Left ventricle myocardium superior (tissue), 1 donor: Measurements from ENCODE around the gene CDKAL1. TPM values are rescaled to one million over a fixed set of nuclear protein-coding genes. Genes with fewer than 3 reads are reported as not detected.

Source experiments
- ATAC-seq: fragments of 200-7000 bp; cut with Tn5 transposase; one replicate; pipeline ENCODE4 v1.9.1; 2020; ENCODE audit warnings: mild to moderate bottlenecking, moderate library complexity
- DNase-seq: peaks from one replicate; pipeline ENCODE4 v3.0.0-alpha.2; 2020
- intact Hi-C: fragments of 100-400 bp; cut with micrococcal nuclease; formaldehyde crosslinking; loops from one replicate; pipeline ENCODE4 v1.11.0; 2022
- total RNA-seq: library from RNA; stranded (reverse); fragmentation: NEBNext Ultra II Directional; extraction: Animal tissue kit (Norgen Biotek cat#: 25700); gene quantifications from one replicate; pipeline ENCODE4 v1.2.1, GENCODE V29; 2021
- donor health status: DM: no; HTN: yes; CAD: no; lungs with severe emphysema.

Gene CDKAL1
- total RNA-seq, 1 donor from 2014 or later, result 9.9 TPM

DNA sequence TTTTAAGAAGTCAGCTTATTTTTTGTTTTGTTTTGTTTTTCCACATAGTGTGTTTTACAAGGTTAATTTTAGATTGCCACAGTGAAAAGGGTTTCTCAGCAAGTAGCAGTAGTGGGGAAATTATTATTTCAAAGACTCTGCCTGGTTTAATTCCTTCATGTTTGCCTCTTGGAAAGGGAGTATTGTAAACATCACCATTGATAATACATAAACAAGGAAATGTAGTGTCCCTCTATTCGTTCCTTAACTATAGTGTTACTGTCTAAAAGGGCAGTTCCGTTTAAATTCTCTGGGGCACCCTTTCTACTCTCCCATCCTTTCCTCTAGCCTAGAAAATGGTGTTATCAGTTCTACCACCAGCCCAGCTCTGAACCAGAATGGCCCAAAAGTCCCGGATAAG is 668.3 kb downstream of the CDKAL1 start:
- intact Hi-C loops, result no loop called here
- no peak for ATAC-seq
- DNase-seq, result no peak

DNA sequence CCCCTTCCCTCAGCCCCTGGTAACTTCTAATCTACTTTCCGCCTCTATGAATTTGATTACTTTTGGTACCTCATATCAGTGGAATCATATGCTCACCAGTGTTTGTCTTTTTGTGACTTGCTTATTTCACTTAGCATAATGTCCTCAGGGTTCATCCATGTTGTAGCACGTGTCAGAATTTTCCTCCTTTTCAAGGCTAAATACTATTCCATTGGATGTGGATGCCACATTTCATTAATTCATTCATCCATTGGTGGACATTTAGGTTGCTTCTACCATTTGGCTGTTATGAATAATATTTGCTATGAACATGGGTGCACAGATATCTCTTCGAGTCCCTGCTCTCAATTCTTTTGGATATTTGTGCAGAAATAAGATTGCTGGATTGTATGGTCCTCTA is 670.7 kb downstream of the CDKAL1 start:
- ATAC-seq (no peak), DNase-seq (no peak)
- intact Hi-C loops, result no loop called here

DNA sequence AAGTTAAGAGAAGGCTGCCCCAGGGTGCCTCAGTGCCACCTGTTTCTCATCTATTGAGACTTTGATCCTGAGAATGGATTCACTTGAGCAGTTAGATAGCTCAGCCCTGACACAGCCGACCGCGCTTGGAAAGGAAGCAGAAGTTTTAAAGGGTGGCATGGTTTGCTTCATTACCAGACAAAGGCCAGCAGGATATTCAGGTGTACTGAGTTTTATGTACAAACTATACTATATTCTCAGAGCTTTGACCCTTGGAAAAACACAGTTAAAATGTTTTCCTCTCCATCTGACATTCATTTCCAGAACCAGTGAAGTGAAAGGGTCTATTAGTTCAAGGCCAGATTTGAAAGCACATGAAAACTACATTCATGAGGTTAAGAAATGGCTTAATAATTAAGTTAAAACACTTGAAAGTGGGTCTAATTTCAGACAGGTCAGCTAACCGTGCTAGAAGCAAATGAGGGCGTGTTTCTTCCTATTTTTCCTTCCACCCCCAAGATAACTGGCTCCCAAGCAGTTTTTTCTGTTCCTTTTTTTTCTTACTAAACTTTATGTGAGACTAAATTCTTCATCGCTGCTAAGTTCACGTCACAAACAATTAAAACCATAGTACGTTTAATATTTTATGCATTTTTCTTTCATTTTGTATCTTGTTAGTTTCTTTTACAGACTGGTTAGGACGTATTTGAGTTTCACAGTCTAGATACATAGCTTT is 674.0 kb downstream of the CDKAL1 start:
- intact Hi-C loops, result no loop called here
- ATAC-seq, result no peak

DNA sequence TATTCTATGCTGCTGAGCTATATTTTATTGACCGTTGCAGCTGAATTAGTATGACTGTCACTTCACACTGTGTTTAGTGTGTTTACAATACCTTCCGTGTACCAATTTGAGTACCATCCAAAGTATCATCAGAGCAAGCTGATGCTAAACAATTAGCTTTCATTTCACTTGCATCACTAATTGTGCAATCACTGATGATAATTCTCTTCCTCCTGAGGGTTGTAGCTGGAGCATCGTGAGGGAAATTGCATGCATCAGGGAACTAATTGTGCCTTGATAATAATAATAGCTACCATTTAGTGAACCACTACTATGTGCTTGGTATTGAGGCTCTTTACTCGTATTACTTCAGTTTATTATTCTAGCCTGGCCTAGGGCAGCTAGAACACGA is 674.5 kb downstream of the CDKAL1 start:
- DNase-seq (no peak), ATAC-seq (no peak)
- intact Hi-C loops, result no loop called here

More for the DNA sequence above, 674.0 kb downstream of the CDKAL1 start:
- no peak for DNase-seq

DNA sequence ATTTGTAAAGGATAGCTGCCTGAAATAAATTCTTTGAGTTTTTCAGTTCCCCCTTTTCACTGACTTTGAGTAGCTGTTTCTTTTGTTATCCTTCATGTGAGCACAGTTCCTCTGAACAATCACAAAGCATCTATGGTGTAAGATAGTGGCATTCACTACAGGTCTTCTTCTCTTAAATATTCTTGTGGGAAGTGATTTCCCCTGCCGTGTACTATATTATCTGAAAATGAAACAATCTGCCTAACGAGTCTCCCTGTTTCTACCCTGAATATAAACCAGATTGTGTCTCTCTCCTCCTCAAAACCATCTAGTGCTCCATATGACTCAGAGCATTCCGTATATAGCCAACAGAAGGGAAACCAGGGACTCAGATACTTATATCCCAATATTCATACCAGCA is 679.2 kb downstream of the CDKAL1 start:
- intact Hi-C loops, result no loop called here
- no peak for ATAC-seq
- no peak for DNase-seq

DNA sequence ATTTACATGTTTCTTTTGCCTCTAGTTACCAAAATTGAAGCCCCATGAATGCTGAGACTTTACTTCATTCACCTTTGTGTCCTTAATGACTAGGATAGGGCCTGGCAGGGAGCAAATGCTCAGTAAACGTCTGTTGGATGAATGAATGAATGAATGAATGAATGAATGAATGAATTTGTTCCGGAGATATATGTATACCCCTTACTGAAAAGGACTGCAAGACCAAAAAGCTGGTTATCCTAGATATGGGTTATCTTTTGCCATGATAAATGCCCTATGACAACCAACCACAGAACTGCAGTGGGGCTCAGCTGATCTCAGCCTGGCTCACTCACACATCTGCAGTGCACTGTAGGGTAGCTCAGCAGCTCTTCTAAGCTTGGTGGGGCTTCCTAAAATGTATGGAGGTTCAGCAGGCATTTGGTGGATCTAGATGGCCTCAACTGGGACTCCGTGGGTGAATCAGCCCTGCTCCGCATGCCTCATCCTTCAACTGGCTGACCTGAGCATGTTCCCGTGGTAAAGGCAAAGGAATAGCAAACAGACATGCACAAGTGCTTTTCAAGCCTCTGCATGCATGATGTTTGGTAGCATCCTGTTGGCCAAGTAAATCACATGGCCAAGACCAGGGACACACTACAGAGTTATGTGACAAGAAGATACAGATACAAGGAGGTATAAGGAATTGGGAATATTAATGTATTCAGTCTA is 680.6 kb downstream of the CDKAL1 start:
- intact Hi-C loops, result no loop called here
- no peak for ATAC-seq
- DNase-seq, result no peak

DNA sequence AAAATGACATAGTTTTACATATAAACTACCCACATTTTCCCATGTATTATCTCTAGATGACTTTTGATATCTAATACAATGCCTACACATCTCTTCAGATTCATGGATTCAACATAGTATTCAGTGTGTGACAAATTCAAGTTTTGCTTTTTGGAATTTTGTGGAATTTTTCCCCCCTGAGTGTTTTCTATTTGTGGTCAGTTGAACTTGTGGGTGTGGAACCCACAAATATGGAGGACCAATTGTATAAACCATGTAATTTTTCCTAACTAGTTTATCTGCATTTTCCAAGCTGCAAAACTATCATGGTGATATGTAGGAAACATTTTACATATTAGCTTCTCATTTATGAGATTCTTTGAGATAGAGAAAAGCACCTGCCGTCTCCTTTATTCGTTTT is 685.0 kb downstream of the CDKAL1 start:
- intact Hi-C loops, result no loop called here
- DNase-seq, result no peak
- no peak for ATAC-seq

DNA sequence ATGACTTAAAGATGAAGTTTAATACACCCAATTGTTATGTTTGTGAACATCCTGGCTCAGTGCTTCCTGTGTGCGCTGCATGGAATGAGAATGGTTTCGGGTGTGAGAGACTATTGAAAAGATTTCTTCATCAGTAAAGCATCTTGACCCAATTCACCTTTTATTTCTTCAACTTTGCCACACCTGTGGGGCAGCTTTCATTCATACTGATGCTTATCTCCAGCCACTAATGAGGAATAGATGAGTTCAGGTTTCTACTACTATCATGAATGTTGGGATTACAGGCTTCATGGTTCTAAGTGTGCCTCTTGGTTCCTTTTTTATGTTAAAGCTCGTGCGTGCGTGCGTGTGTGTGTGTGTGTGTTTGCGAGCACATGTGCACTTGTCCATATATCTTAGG is 685.6 kb downstream of the CDKAL1 start:
- intact Hi-C loops, result no loop called here
- DNase-seq (no peak), ATAC-seq (no peak)

DNA sequence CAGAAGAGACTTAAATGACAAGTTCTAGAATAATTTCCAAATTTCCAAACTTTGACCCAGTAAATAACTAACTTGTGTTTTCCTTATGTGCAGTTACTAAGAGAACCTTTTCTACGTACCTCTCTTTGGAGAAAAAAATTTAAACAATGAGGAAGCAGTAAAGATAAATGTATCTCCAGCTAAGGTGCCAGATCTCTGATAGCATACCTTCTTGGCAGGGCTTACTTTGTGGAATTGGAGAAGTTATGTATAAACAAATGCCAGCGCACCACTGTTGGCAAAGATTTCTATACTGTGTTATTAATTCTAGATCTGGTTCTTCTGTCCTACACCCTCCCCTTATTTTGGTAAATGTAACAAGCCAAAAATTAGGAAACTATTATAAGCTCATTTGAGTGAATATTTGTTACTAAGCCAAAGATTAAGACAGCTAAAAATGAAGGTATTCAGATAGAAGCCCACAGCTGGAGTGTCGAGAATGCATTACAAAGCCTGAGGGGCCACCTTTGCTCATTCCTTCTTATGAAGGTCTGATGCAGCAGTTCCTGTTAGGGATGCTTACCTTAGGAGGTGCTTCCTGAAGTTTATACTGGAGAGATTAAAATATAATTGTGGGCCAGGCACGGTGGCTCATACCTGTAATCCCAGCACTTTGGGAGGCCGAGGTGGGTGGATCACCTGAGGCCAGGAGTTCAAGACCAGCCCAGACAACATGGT is 686.2 kb downstream of the CDKAL1 start:
- intact Hi-C loops, result no loop called here
- ATAC-seq (no peak), DNase-seq (no peak)

DNA sequence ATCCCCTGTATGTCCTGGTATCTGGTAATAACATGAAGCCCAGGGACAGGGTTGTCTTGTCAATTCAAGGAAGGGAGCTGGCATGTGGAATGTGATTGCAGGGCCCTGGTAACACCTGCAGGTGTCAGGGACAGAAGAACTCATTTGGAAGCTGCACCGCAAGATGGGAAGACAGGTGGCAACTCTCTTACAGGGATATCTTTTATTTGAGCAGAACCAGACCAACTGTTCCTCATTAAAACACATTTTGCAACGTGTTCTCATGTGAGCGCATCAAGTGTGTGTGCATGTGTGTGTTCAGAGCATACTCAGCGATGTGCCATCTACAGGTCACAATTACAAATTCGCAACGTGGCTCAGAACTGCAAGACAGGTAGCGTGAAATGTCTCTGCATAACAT is 688.4 kb downstream of the CDKAL1 start:
- ATAC-seq (no peak), DNase-seq (no peak)
- intact Hi-C loops, result no loop called here

DNA sequence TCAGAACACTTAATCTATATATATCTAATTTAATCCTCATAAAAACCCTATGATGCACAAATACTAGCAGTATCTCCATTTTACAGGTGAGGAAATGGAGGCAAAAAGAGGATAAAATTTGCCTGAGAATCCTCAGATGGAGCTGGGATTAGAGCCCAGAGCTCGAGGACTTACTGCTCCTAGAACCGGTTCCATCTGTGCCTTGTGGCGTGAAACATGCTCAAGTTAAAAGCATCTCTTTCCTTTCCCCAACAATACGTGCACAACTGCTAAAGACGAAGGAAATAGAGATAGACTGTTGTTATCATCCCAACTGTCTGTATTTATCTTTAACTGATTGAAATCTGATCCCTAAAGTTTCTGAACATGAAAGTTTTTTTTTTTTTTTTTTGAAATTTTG is 691.7 kb downstream of the CDKAL1 start:
- no peak for DNase-seq

DNA sequence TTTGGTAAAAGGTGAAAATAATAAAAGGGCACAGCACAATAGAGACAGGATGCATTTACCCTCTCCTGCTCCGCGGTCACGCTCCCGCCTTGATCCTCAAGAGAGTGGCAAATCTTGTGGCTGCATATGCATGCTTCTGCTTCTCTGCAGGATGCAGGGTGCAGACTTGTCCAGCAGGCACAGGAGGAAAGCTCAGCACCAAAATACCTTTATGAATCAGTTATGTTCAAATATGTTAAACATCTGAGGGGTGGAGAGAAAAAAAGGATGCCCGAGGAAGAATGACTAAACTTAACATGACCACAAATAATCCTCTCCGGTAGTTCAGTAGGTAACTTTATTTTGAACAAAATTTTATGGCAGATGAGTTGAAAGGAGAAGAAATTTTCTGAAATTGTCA is 693.2 kb downstream of the CDKAL1 start:
- ATAC-seq, result no peak
- intact Hi-C loops, result no loop called here
- no peak for DNase-seq

More for the DNA sequence above, 691.7 kb downstream of the CDKAL1 start:
- ATAC-seq, result no peak
- intact Hi-C loops, result no loop called here

DNA sequence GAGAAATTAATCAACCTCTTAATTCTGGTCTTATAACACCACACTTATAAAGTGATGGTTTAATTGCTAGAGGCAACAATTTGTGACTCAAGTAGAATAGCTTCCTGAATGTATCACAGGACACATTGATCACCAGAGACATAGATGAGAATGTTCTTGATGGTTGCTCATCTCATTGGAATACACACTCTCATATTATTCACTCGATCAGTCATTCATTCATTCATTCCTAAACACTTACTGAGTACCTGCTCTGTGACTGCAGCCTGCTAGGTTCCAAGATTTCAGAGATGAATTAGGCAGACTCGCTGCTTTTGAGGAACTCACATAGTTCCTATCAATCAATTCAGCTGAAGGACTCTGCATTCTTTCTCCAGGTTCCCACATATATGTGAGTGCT is 694.2 kb downstream of the CDKAL1 start:
- intact Hi-C loops, result no loop called here
- DNase-seq, result no peak

DNA sequence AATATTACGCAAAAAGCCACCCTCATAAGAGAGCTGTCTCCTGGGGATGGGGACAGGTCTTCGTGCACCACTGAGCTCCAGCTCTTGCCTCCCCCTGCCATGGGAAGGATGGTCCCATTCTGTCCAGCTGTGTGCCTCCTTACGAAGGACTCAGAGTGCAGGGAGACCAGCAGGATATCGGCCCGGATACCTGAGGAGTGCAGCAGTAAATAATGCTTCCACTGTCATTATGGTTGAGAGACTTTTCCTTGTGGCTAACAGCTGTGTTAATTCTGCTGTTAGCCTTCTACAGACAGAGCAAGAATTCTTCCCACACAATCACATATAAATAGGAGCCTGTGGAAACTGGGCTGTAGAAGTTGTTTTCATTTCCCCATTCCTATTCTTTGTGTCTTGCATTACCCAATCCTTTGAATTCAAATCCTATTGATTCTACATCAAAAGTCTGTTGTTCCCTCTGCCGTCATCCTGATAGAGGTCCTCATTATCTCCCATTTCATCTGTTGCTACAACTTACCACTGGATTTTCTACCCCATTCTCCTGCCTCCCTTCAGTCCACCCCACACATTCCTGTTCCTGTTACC is 694.7 kb downstream of the CDKAL1 start:
- intact Hi-C loops, result no loop called here
- ATAC-seq, result no peak
- DNase-seq, result no peak

More for the DNA sequence above, 694.2 kb downstream of the CDKAL1 start:
- ATAC-seq, result no peak

DNA sequence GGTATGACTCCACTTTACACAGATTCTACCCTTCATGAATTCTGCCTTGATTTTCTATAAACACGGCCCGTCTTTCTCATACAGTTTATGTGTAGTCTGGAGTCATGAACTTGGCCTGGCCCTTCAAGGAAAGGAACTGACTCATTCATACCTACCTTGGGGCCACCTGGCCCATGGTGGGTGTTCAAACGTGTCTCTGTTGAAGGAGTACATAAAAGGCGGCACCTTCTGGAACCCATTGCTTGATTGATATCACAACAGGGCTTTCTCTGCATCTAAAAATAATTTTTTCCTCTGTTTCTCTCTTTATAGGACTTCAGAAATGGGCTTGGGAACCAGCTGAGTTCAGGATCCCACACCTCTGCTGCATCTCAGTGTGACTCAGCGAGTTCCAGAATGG is 696.3 kb downstream of the CDKAL1 start:
- intact Hi-C loops, result no loop called here
- DNase-seq (no peak), ATAC-seq (no peak)

DNA sequence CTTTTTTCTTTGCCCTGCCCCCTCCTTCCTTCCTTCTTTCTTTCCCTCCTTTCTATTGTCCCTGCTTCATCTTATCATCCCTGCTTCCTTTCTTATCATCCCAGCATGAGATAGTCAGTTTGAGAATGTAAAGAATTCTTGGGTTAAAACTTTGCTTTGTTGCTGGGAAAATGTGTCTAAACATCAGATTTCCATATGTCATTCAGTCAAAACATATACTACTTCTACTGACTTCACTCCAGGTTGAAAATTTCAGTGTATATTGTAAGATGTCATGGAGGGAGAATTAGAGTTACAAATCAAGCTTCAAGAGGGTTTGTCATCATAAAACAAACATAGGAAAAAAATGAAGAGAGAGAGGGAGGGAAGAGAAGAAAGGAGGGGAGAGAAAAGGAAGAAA is 700.9 kb downstream of the CDKAL1 start:
- intact Hi-C loops, result no loop called here
- DNase-seq, result no peak
- no peak for ATAC-seq

DNA sequence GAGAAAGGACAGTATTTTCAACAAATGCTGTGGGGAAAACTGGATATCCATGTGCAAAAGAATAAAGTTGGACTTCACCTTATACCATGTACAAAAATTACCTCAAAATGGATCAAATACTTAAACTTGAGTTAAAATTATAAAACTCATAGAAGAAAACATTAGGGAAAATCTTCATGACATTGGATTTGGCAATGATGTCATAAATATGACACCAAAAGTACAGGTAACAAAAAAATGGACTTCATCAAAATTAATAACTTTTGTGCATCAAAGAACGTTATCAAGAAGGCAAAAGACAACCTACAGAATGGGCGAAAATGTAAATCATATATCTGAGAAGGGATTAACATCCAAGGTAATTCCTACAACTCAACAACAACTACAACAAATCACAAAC is 704.0 kb downstream of the CDKAL1 start:
- intact Hi-C loops, result no loop called here
- ATAC-seq, result no peak
- no peak for DNase-seq

DNA sequence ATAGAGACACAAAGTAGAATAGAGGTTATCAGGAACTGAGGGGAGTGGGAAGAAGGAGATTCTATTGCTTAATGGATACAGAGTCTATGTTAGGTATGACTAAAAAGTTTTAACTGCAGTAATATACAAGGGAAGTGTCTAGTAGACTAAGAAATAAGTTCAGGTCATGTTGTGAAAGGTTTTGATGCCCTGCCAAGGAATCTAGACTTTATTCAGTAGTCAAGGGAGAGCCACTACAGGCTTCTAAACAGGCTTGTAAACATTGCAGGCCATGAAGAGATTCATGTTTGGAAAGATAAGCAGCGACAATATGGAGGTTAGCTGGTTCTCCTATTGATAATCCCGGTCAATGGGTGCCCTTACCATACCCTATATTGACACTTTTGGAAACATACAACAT is 706.5 kb downstream of the CDKAL1 start:
- DNase-seq (no peak), ATAC-seq (no peak)
- intact Hi-C loops, result no loop called here

DNA sequence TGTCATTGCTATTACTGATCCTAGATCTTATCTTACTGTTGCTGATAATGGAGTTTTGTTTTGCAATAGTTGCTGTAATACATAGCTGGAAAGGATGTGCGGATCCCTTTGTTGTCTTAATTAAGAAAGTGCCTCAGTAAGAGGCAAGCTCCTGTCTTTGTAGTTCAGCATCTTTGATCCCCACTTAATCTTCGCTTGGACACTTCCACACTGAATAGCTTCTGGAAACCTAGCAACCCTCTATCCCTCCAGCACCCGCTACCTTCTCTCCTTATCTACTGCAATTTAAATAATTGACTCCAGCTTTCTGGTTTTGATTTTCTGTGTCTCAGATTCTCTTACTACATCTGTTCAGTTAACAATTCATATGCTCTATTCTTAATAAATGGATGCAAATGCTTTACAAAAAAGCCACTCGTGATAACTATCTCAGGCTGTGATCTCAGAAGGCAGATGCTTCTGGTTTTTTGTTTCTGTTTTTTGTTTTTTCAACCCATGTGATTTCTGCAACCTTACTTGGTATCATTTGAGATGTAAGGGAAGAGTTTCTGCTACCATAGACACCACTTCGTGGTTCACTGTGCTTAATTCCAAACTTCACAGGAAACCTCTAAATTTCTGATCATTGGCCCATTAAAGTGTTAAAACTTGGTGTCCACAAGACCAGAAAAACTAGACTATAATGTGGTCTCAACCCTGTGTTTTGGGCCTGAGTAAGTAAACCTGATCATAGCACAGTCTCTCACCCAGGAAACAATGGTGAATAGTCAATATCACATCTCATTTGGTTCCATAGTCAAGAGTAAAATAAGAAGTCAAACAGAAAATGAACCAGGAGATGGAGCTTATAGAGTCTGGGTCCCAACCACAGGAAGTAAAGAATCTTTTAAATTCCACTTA is 707.2 kb downstream of the CDKAL1 start:
- DNase-seq (no peak), ATAC-seq (no peak)
- intact Hi-C loops, result no loop called here
